ENCODE results near the gene ZNF658.
"Not testable (repeated sequence)": the region's sequence is repeated elsewhere in the genome, so short reads cannot be mapped to it uniquely, and the experiment has no call there.

DNA sequence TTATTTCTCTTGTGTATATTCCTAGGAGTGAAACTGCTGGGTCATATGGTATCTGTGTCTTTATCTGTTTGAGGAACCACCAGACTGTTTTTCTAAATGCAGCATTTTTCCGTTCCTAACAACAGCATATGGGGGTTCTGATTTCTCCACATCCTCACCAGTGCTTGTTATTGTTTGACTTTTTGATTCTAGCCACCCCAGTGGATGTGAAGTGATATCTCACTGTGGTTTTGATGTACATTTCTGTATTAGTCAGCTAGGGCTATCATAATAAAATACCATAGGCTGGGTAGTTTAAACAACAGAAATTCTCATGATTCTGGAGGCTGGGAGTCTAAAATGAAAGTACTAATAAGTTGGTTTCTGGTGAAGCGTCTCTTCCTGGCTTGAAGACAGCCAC lies 9.0 kb downstream of the ZNF658 start:
- TF ChIP-seq, protein P1, sequence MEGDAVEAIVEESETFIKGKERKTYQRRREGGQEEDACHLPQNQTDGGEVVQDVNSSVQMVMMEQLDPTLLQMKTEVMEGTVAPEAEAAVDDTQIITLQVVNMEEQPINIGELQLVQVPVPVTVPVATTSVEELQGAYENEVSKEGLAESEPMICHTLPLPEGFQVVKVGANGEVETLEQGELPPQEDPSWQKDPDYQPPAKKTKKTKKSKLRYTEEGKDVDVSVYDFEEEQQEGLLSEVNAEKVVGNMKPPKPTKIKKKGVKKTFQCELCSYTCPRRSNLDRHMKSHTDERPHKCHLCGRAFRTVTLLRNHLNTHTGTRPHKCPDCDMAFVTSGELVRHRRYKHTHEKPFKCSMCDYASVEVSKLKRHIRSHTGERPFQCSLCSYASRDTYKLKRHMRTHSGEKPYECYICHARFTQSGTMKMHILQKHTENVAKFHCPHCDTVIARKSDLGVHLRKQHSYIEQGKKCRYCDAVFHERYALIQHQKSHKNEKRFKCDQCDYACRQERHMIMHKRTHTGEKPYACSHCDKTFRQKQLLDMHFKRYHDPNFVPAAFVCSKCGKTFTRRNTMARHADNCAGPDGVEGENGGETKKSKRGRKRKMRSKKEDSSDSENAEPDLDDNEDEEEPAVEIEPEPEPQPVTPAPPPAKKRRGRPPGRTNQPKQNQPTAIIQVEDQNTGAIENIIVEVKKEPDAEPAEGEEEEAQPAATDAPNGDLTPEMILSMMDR (IDR thresholded peaks at IDR 0.05): not testable (repeated sequence)
- TF ChIP-seq POLR2A (IDR thresholded peaks at IDR 0.05): not testable (repeated sequence)
